ENCODE measurements around the gene WWOX. TPM values are rescaled to one million over a fixed set of nuclear protein-coding genes. Genes with fewer than 3 reads are reported as not detected.
A peak's percentile ranks its signal among the peaks of the same experiment; 100 is the strongest.

The WWOX gene
- total RNA-seq, 1 donor from 2014 or later, result 28.2 TPM

DNA sequence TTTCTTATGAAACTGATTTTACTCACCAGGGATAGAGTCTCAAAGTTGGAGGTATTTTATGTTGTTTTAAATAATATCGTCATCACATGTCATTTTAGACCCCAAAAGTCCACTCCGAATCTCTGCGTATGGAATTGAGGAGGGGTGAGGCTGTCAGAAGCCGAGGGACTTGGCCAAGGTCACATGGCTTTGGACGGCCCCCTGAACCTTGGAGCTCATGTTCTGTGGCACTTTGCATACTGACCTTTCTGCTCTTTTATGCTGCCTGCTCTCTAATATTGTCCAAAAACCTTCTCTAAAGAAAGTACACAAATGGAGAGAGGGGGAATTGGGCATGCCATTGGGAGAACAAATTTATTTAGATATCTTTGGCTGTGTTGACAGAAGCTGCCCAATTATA lies 700.0 kb downstream of the WWOX start:
- DNase-seq (ENCODE audit: extremely low spot score, unreplicated experiment), result no peak

DNA sequence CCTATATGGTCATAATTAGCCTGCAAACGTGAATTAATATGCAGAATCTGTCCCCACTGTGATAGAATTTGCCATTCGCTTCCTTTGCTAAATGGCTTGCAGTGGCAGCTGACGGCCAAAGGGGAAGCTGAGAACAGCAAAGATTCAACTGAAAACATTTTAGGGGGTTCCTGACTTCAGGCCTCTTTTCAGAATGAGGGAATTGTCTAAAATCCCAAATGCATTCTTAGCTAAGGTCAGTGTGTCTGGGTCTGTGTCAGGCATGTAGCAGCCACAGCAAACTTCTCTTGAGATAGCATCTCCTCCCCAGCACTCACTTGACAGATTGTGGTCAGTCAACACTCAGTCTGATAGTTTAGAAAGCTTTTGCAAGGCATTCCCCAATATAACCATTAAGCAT lies 701.1 kb downstream of the WWOX start:
- no peak for DNase-seq (ENCODE audit: extremely low spot score, unreplicated experiment)
- Mint-ChIP-seq H3K27ac (no peak overlapping the region), H3K4me1 (ENCODE audit: unreplicated experiment) (no peaks in the 10 kb centered on the region), H3K9me3 (peaks cover 2% of the 10 kb centered on the region), H3K36me3 (no peaks in the 10 kb centered on the region), H3K27me3 (no peaks in the 10 kb centered on the region), H3K4me3 (no peak overlapping the region)
- TF ChIP-seq, protein P1, sequence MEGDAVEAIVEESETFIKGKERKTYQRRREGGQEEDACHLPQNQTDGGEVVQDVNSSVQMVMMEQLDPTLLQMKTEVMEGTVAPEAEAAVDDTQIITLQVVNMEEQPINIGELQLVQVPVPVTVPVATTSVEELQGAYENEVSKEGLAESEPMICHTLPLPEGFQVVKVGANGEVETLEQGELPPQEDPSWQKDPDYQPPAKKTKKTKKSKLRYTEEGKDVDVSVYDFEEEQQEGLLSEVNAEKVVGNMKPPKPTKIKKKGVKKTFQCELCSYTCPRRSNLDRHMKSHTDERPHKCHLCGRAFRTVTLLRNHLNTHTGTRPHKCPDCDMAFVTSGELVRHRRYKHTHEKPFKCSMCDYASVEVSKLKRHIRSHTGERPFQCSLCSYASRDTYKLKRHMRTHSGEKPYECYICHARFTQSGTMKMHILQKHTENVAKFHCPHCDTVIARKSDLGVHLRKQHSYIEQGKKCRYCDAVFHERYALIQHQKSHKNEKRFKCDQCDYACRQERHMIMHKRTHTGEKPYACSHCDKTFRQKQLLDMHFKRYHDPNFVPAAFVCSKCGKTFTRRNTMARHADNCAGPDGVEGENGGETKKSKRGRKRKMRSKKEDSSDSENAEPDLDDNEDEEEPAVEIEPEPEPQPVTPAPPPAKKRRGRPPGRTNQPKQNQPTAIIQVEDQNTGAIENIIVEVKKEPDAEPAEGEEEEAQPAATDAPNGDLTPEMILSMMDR (conservative IDR thresholded peaks at IDR 0.05), result peak; percentile 49

More for the DNA sequence above, 700.0 kb downstream of the WWOX start:
- Mint-ChIP-seq H3K4me1 (ENCODE audit: unreplicated experiment) (no peaks in the 10 kb centered on the region), H3K4me3 (no peak overlapping the region), H3K36me3 (no peaks in the 10 kb centered on the region), H3K9me3 (no peaks in the 10 kb centered on the region), H3K27ac (no peak overlapping the region), H3K27me3 (no peaks in the 10 kb centered on the region)
- TF ChIP-seq, protein P1 (conservative IDR thresholded peaks at IDR 0.05), result no peak

GRCh38 chr16:78804058-78804735 lies 704.7 kb downstream of the WWOX start:
- Mint-ChIP-seq H3K4me1 (ENCODE audit: unreplicated experiment) (no peaks in the 10 kb centered on the region), H3K4me3 (no peak overlapping the region), H3K27ac (no peak overlapping the region), H3K9me3 (peaks cover 4% of the 10 kb centered on the region), H3K36me3 (no peaks in the 10 kb centered on the region), H3K27me3 (no peaks in the 10 kb centered on the region)
- TF ChIP-seq, protein P1 (conservative IDR thresholded peaks at IDR 0.05), result no peak
- no peak for DNase-seq (ENCODE audit: extremely low spot score, unreplicated experiment)

DNA sequence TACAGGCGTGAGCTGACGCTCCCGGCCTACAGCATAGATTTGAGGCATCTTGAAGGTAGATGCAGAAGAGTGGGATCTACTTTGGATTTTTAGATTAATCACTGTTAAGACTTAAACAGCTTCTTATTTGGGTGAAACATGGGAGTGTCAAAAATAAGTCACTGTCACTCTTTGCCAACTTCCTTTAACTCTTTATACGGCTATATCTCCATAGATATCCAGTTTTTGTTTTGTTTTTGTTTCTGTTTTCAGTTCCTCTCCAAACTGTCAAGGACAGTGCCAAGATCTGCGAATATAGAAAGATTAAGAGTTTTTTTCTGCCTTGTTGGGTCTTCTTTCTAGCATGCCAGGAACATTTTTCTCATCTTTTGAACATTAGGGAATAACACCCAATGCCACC lies 706.1 kb downstream of the WWOX start:
- TF ChIP-seq, protein P1 (conservative IDR thresholded peaks at IDR 0.05), result no peak
- Mint-ChIP-seq H3K4me1 (ENCODE audit: unreplicated experiment) (no peaks in the 10 kb centered on the region), H3K27me3 (no peaks in the 10 kb centered on the region), H3K9me3 (peaks cover 4% of the 10 kb centered on the region), H3K36me3 (no peaks in the 10 kb centered on the region), H3K4me3 (no peak overlapping the region), H3K27ac (no peak overlapping the region)
- DNase-seq (ENCODE audit: extremely low spot score, unreplicated experiment), result no peak

GRCh38 chr16:78811247-78811646 lies 711.8 kb downstream of the WWOX start:
- no peaks in the 10 kb centered on the region for H3K9me3 Mint-ChIP-seq
- H3K27me3 Mint-ChIP-seq, result no peaks in the 10 kb centered on the region
- DNase-seq (ENCODE audit: extremely low spot score, unreplicated experiment), result no peak

More at GRCh38 chr16:78811247-78811646, 711.8 kb downstream of the WWOX start:
- H3K4me3 Mint-ChIP-seq, result no peak overlapping the region
- no peak overlapping the region for H3K27ac Mint-ChIP-seq
- peaks cover 21% of the 10 kb centered on the region for H3K4me1 Mint-ChIP-seq (ENCODE audit: unreplicated experiment)
- TF ChIP-seq, protein P1 (conservative IDR thresholded peaks at IDR 0.05), result no peak
- H3K36me3 Mint-ChIP-seq, result no peaks in the 10 kb centered on the region
